Measurements from ENCODE around the gene HAUS6.

DNA sequence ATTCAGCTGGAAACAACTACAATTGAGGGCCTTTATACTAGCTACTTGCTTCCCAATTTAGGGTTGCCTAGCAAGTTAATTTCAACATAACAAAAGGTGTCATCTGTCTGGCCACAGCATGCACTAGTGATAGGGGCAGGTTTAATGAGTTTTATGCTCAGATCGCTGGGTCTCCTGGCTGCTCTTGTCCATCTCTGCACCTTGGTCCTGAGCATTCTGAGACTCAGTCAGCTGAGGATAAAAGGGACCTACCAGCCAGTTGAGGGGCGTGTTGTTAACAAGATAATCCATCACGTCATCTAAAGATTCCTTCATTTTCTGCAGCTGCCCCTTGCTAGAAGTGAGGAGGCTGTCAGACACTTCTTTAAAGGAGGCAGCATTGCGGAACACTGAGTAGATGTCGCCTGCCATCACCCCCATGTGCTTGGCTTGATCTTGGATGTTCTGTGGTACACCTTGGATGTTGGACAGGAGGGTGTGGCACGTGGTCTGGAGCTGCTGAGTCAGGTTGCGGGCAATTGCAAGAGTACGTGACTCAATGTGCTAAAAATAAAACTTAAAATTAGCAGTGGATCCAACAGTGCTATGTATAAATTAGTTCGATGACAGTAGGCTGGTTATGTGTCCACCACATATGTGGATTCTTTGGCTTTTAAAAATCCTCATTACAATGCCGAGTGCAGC is 13.5 kb upstream of the HAUS6 start:
- TF ChIP-seq CTCF (conservative IDR thresholded peaks at IDR 0.05; ENCODE audit: low read depth in 2 of 2) (no peak), EZH2phosphoT487 (IDR thresholded peaks at IDR 0.05; ENCODE audit: unreplicated experiment) (no peak), POLR2AphosphoS5 (IDR thresholded peaks at IDR 0.05; ENCODE audit: low read depth) (no peak), CREB1 (CRISPR knock-in tag; IDR thresholded peaks at IDR 0.05; ENCODE audit: low read depth) (no peak), STAT1 (IDR thresholded peaks at IDR 0.05; ENCODE audit: unreplicated experiment) (no peak)
- TF ChIP-seq, protein P1, sequence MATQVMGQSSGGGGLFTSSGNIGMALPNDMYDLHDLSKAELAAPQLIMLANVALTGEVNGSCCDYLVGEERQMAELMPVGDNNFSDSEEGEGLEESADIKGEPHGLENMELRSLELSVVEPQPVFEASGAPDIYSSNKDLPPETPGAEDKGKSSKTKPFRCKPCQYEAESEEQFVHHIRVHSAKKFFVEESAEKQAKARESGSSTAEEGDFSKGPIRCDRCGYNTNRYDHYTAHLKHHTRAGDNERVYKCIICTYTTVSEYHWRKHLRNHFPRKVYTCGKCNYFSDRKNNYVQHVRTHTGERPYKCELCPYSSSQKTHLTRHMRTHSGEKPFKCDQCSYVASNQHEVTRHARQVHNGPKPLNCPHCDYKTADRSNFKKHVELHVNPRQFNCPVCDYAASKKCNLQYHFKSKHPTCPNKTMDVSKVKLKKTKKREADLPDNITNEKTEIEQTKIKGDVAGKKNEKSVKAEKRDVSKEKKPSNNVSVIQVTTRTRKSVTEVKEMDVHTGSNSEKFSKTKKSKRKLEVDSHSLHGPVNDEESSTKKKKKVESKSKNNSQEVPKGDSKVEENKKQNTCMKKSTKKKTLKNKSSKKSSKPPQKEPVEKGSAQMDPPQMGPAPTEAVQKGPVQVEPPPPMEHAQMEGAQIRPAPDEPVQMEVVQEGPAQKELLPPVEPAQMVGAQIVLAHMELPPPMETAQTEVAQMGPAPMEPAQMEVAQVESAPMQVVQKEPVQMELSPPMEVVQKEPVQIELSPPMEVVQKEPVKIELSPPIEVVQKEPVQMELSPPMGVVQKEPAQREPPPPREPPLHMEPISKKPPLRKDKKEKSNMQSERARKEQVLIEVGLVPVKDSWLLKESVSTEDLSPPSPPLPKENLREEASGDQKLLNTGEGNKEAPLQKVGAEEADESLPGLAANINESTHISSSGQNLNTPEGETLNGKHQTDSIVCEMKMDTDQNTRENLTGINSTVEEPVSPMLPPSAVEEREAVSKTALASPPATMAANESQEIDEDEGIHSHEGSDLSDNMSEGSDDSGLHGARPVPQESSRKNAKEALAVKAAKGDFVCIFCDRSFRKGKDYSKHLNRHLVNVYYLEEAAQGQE (IDR thresholded peaks at IDR 0.05; ENCODE audit: unreplicated experiment): no peak
- TF ChIP-seq, protein P2, sequence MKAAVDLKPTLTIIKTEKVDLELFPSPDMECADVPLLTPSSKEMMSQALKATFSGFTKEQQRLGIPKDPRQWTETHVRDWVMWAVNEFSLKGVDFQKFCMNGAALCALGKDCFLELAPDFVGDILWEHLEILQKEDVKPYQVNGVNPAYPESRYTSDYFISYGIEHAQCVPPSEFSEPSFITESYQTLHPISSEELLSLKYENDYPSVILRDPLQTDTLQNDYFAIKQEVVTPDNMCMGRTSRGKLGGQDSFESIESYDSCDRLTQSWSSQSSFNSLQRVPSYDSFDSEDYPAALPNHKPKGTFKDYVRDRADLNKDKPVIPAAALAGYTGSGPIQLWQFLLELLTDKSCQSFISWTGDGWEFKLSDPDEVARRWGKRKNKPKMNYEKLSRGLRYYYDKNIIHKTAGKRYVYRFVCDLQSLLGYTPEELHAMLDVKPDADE (IDR thresholded peaks at IDR 0.05): no peak

All from GM23338 (cell line).